Measurements from ENCODE around the gene TMEM132C. TPM values are rescaled to one million over a fixed set of nuclear protein-coding genes. Genes with fewer than 3 reads are reported as not detected.
"Not testable (repeated sequence)": the region's sequence is repeated elsewhere in the genome, so short reads cannot be mapped to it uniquely, and the experiment has no call there.

Gene TMEM132C
- total RNA-seq, 1 experiment from 2014 or later: not detected

- no peak for DNase-seq (ENCODE audit: extremely low read depth, low read depth)
Observed at GRCh38 chr12:128463881-128464280, 196.9 kb downstream of the TMEM132C start.

- DNase-seq (ENCODE audit: extremely low read depth, low read depth): no peak
Observed at GRCh38 chr12:128467882-128468281, 200.9 kb downstream of the TMEM132C start.

GRCh38 chr12:128468926-128469325, 202.0 kb downstream of the TMEM132C start:
- no peak for DNase-seq (ENCODE audit: extremely low read depth, low read depth)

- DNase-seq (ENCODE audit: extremely low read depth, low read depth): no peak
Observed at GRCh38 chr12:128471491-128471890, 204.5 kb downstream of the TMEM132C start.

- no peak for DNase-seq (ENCODE audit: extremely low read depth, low read depth)
Observed at GRCh38 chr12:128474916-128475315, 207.9 kb downstream of the TMEM132C start.

- DNase-seq (ENCODE audit: extremely low read depth, low read depth): no peak
Observed at GRCh38 chr12:128476266-128476665, 209.3 kb downstream of the TMEM132C start.

- no peak for DNase-seq (ENCODE audit: extremely low read depth, low read depth)
Observed at GRCh38 chr12:128483526-128484255, 216.7 kb downstream of the TMEM132C start.

- not testable (repeated sequence) for DNase-seq (ENCODE audit: extremely low read depth, low read depth)
Observed at GRCh38 chr12:128497376-128497775, 230.4 kb downstream of the TMEM132C start.

- DNase-seq (ENCODE audit: extremely low read depth, low read depth): no peak
Observed at GRCh38 chr12:128507470-128507869, 240.5 kb downstream of the TMEM132C start.

- DNase-seq (ENCODE audit: extremely low read depth, low read depth): no peak
Observed at GRCh38 chr12:128509170-128509569, 242.2 kb downstream of the TMEM132C start.

- DNase-seq (ENCODE audit: extremely low read depth, low read depth): no peak
Observed at GRCh38 chr12:128510511-128510910, 243.5 kb downstream of the TMEM132C start.

GRCh38 chr12:128513331-128513730, 246.4 kb downstream of the TMEM132C start:
- DNase-seq (ENCODE audit: extremely low read depth, low read depth): no peak

GRCh38 chr12:128513831-128514230, 246.9 kb downstream of the TMEM132C start:
- DNase-seq (ENCODE audit: extremely low read depth, low read depth): no peak

GRCh38 chr12:128518644-128519043, 251.7 kb downstream of the TMEM132C start:
- DNase-seq (ENCODE audit: extremely low read depth, low read depth): no peak

- DNase-seq (ENCODE audit: extremely low read depth, low read depth): no peak
Observed at GRCh38 chr12:128519426-128519825, 252.5 kb downstream of the TMEM132C start.

- no peak for DNase-seq (ENCODE audit: extremely low read depth, low read depth)
Observed at GRCh38 chr12:128521981-128522380, 255.0 kb downstream of the TMEM132C start.

GRCh38 chr12:128524439-128524838, 257.5 kb downstream of the TMEM132C start:
- DNase-seq (ENCODE audit: extremely low read depth, low read depth): no peak

GRCh38 chr12:128531170-128531569, 264.2 kb downstream of the TMEM132C start:
- no peak for DNase-seq (ENCODE audit: extremely low read depth, low read depth)

GRCh38 chr12:128534906-128535305, 267.9 kb downstream of the TMEM132C start:
- DNase-seq (ENCODE audit: extremely low read depth, low read depth): no peak

- DNase-seq (ENCODE audit: extremely low read depth, low read depth): no peak
Observed at GRCh38 chr12:128536810-128537209, 269.8 kb downstream of the TMEM132C start.

GRCh38 chr12:128537668-128538067, 270.7 kb downstream of the TMEM132C start:
- DNase-seq (ENCODE audit: extremely low read depth, low read depth): no peak

- no peak for DNase-seq (ENCODE audit: extremely low read depth, low read depth)
Observed at GRCh38 chr12:128542844-128543243, 275.9 kb downstream of the TMEM132C start.

GRCh38 chr12:128543460-128543859, 276.5 kb downstream of the TMEM132C start:
- no peak for DNase-seq (ENCODE audit: extremely low read depth, low read depth)
